Measurements from ENCODE around the gene DNAI4.
"Not testable (repeated sequence)": the region's sequence is repeated elsewhere in the genome, so short reads cannot be mapped to it uniquely, and the experiment has no call there.

Gene DNAI4

DNA sequence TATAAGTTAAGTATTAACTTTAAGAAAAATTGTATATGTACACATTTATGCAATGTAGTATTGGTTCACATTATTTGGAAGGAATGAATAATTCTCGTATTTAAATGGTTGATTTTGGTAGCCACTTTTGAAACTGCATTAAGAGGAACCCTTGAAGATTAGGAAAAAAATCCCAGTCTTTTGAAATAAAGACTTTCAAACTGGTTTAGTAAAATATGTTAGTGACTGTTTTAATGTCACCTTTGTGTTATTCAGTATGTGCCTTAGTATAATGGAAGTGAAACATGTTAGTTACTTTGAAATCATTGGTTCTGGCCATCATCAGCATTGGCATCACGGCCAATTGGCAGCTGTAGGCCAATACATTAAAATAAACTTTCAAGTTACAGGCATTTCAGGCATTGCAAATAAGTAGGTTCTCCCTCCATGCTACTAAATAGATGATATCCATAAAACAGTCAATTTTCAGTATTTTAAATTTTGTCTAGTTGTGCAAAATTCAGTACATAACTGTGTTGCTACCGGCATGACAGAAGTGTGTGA is 4.6 kb upstream of the DNAI4 start:
- no peak for DNase-seq (ENCODE audit: low read depth in 2 of 2)

DNA sequence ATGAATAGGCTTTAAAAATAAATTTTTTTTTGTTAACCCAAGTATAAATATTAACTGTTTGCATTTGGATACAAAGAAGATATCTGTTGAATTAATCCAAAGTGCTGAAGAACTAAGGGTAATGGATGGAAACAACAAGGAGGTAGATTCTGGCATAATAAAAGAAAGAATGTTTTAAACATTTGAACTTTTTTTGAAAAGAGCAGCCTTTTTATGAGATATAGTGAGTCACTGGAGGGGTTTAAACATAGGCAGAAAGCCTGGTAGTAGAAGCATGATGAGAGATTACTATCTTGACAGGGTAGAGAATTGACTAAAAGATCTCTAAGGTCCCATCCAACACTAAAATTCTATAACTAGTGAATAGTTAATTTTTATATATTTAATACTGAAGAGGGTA is 2.9 kb upstream of the DNAI4 start:
- DNase-seq (ENCODE audit: low read depth in 2 of 2): no peak

DNA sequence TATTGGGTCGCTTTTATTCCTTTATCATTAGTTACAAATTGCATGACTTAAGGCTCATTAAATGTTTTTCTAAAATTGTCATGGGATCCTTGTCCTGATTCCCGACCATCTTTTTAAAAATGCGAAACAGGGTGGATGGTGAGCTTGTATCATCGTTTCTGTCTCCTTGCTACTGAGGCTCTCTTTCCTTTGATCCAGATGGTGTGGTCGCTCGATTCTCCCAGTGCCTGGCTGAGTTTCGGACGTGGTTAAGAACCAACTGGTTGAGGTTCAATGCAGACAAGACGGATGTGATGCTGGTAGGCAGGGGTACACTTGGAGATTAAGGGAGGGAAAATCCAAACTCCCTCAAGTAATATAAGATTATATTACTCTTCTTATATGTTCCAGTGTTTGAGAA is 1.3 kb upstream of the DNAI4 start:
- no peak for DNase-seq (ENCODE audit: low read depth in 2 of 2)

DNA sequence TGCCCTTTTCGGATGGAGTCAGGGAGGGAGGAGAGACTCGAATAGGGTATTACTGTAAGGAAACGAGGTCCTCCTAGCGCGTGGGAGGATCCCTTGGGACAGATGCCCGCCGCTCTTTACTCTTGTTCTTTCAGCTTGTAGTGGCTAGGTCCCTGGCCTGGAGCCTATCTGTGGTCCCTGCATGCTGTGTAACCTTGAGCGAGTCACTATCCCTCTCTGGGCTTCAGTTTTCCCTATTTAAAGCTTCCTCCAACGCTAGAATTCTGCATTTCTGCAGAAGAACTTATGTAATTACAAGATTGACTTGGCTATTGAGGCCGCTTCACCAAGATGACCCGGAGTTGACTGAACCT is 878 bp upstream of the DNAI4 start:
- no peak for DNase-seq (ENCODE audit: low read depth in 2 of 2)

DNA sequence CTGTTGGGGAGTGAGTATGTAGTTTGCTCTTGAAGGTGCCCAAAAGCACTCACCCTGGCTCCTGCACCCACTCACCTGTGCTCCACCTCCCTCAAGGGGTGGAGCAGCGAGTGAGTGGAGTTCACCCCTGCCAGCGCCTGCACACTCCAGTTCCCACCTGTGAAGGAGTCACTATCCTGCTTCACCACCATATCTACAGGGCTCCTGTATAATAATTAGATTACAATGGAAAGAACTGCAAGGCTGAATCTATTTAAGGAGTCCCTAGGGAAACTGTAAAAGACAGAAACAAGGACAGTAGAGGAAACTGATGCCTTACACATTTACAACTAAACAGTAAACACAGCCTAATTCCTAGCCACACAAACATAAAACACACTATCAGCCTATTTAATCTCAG is 4.1 kb downstream of the DNAI4 start:
- no peak for DNase-seq (ENCODE audit: low read depth in 2 of 2)

DNA sequence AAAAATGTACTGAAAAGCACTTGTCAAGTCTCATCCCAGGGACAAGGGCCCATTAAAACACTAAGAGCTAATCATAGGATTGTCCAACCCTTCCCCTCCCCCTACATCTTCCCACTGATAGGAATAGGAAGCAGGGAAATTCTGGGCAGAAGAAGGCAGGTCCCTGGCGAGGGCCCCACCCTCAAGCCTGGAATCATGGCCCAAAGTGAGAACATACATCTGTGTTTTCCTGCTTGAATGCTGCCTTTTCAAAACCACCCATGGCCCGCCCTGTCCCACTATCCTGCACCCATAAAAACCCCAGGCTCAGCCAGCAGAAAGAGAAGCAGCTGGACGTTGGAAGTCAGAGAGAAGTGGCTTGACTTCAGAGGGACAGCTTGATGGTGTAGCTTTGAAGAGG is 4.8 kb downstream of the DNAI4 start:
- no peak for DNase-seq (ENCODE audit: low read depth in 2 of 2)

DNA sequence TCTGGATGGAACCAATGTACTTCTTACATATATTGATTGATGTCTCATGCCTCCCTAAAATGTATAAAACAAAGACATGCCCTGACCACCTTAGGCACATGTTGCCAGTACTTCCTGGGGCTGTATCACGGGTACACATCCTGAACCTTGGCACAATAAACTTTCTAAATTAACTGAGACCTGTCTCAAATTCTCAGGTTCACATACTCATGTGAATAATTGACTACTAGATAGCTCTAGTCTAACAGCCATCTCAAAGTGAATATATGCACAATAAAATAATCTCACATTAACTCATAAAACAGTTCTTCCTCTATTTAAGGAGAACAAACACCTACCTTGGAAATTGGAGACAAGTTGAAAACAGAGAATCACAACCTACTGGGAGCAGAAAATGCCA is 5.6 kb downstream of the DNAI4 start:
- DNase-seq (ENCODE audit: low read depth in 2 of 2): no peak

DNA sequence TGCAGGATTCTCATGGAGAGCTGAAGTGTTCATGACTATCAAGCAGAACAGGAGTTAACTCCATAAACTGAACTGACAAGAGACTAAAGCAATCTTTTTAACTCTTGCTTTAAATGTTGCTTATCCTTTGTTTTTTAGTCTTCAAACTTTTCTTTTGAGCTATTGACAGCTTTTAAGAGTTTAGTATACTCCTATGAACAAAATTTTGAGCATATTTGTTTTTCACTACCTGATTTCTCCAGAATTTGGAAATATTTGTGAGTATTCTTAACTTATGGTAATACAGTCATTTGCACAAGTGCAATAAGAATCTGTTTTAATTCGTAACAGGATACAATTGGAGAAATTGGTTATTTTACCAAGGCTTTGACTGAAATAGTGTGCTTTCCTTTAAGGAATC is 7.2 kb downstream of the DNAI4 start:
- no peak for DNase-seq (ENCODE audit: low read depth in 2 of 2)

DNA sequence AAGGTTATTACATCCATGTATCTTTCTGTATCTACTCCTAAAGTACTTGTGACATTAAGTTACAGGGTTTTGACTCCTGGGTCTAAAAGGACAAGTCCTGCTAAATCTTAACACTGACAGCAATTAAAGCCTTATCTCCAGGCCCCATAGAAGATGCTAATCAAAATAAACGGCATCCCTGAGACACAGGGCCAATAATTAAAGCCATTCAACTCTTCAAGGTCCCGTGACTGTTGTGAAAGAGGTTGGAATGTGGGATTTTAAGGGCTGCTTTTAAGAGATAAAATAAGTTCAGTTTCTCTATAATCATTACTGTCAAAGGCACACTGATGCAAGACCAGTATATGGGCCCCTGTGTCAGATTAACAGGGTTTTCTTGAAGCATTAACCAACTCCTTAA is 8.3 kb downstream of the DNAI4 start:
- DNase-seq (ENCODE audit: low read depth in 2 of 2): no peak

DNA sequence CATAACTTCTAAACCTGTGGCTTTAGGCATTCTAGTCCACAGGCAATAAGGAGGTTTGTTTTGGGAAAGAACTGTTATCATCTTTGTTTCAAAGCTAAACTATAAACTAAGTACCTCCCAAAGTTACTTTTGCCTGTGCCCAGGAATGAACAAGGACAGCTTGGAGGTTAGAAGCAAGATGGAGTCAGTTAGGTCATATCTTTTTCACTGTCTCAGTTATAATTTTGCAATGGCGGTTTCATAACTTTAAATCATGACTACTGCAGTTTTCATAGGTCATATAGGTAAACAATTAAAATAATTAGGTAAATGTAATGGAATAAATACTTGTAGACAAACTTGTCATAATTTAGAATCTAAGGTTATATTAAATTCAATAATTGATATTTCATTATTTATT is 9.5 kb downstream of the DNAI4 start:
- not testable (repeated sequence) for DNase-seq (ENCODE audit: low read depth in 2 of 2)

DNA sequence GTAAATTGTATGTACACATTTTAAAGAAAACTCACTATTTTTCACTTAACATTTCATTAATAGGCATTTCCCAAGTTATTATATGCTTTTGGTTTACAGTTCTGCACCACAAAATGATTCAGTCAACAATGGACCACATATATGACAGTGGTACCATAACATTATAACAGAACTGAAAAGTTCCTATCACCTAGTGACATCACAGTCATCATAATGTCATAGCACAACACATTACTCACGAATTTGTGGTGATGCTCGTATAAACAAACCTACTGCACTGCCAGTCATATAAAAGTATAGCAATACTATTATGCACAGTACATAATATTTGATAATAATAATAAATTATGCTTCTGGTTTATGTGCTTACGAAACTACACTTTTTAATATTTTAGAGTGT is 30.9 kb downstream of the DNAI4 start:
- no peak for DNase-seq (ENCODE audit: low read depth in 2 of 2)

DNA sequence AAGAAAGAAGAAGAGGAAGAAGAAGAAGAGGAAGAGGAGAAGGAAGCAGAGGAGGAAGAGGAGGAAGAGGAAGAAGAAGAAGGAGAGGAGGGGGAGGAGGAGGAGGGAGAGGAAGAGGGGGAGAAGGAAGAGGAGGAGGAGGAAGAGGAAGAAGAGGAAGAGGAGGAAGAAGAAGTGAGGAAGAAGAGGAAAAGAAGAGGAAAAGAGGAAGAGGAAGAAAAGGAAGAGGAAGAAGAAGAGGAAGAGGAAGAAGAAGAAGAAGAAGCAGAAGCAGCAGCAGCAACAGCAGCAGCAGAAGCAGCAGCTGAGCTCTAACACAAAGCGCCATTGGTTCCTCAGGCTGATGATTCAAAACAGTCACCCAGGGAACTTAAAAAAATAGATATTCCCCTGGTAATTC is 34.0 kb downstream of the DNAI4 start:
- no peak for DNase-seq (ENCODE audit: low read depth in 2 of 2)

DNA sequence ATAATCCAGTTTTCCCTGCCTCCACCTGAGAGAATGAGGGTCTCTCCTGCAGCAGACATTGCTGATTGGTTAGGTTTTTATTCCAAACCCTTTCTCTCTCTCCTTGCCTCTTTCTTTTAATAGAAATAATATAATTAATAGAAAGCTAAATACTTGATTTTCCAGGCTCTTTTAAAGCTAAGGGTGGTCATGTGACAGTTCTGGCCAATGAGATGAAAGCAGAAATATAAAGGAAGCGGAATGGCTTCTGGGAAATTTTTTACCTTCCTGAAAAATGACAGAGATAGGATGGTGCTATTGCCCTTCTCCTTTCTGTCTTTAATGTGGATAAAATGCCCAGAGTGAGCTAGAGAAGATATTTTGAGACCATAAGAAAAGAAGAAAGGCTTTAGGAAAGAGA is 35.6 kb downstream of the DNAI4 start:
- no peak for DNase-seq (ENCODE audit: low read depth in 2 of 2)

DNA sequence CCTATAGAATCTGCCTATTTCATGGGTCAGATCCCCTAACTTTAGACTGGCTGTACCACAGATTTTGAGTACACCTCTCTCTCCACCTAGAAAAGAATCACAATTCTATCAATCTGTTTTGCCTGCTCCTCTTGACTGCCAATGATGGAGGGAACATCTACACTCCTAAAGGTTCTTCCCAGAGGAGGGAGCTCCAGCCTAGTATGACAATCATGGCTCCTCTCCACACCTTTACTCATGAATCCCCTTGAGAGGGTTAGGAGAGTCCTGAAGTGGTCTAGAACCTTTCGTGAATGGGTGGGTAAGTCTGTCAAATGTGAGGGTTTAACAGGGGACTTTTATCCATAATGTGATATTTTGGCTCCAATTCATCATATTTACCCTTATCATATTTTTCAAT is 48.0 kb downstream of the DNAI4 start:
- no peak for DNase-seq (ENCODE audit: low read depth in 2 of 2)

DNA sequence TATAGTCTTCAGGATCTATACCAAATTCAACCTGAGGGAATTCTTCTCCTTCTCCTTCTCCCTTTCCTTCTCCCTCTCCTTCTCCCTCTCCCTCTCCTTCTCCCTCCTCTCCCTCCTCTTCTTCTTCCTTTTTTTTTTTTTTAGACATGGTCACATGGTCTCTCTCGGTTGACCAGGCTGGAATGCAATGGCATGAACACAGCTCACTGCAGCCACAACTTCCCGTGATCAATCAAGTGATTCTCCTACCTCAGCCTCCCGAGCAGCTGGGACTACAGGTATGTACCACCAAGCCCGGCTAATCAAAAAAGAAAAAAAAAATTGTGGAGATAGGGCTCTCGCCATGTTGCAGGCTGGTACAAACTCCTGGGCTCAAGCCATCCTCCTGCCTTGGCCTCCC is 51.5 kb downstream of the DNAI4 start:
- no peak for DNase-seq (ENCODE audit: low read depth in 2 of 2)

DNA sequence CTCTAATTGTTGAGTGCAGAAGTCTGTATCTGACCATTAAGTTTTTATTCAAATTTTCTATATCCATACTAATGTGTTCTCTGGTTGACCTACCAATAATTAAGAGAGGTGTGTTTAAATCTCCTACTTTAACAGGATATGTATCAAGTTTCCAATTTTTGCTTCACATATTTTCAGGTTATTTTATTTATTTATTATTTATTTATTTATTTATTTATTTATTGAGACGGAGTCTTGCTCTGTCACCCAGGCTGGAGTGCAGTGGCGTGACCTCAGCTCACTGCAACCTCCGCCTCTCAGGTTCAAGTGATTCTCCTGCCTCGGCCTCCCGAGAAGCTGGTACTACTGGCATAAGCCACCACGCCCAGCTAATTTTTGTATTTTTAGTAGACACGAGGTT is 52.6 kb downstream of the DNAI4 start:
- not testable (repeated sequence) for DNase-seq (ENCODE audit: low read depth in 2 of 2)

DNA sequence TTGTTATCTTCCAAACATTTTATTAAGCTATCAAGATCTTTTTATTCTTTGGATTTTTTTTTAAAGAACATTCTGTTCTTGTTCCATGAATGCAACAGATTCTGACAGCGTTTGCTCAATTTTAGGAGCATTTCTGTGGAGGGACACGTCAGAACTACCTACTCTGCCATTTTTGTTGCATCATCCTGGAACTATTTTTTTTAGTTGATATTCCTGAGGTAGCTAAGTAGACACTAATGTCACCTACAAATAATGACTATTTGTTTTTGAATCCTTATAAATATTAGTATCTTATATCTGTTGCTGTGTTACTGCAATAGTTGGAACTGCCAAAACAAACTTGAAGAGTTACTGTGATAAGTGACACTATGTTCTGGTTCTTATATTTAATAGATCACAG is 57.2 kb downstream of the DNAI4 start:
- DNase-seq (ENCODE audit: low read depth in 2 of 2): no peak

DNA sequence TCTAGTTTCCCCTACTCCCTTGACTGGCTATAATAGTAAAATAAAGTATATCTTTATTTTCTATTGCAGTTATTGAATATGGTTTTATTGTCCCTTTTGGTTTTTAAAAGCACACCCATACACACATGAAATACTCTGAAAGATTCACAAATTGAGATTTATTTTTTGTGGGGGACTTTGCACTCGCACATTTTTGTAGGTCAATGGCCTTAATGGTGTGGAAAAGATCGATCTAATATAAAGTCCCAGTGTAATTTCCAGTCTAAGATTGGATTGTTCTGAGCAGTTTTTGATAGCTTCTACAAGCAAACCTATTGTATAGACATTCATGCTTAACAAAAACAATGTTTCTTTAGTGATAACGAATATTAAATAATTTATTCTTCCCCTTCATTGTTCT is 64.1 kb downstream of the DNAI4 start:
- DNase-seq (ENCODE audit: low read depth in 2 of 2): no peak

DNA sequence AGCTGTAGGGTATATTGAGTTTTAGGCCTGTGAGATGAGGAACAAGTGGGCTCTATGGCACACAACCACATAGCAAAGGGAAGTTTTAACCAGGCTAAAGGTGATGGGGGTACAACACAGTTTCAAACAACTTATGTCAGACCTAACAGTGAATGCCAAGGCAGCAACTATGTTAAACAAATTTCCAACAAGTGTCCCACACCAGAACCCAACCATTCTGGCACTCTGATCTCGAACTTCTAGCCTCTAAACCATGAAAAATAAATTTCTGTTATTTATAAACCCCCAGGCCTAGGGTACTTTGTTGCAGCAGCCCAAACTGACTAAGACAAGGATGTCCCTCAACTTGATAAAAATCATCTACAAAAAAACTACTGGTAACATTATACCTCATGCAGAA is 71.3 kb downstream of the DNAI4 start:
- no peak for DNase-seq (ENCODE audit: low read depth in 2 of 2)

DNA sequence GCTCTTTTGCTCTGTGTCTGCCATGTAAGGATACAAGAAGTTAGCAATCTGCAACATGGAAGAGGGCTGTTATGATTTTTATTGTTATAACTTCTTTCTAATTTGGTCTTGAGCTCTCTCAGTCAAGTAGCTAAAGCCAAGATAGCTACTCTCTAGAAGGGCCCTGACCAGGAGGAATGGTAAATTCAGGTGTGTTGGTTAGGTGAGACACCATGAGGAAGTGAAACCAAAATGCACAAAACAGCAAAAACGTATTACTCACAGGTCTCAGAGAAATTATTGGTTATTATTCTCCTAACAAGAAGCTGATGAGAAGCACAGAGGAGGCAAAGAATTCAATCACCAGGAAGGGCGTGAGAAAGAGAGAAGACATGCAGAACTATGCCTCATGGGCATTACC is 71.8 kb downstream of the DNAI4 start:
- DNase-seq (ENCODE audit: low read depth in 2 of 2): no peak

DNA sequence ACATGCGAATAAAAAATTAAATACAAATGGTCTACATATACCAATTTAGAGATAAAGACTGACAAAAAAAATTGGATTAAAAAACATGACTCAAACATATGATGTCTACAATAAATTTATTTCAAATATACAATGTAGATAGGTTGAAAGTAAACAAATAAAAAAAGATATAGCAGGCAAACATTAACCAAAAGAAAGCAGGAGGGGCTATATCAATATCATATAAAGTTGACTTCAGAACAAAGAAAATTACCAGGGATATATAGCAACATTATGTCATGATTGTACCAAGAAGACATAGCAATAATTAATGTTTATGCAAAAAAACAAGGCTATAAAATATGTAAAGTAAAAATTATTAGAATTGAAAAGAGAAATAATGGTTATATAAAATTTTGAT is 73.7 kb downstream of the DNAI4 start:
- DNase-seq (ENCODE audit: low read depth in 2 of 2): no peak

DNA sequence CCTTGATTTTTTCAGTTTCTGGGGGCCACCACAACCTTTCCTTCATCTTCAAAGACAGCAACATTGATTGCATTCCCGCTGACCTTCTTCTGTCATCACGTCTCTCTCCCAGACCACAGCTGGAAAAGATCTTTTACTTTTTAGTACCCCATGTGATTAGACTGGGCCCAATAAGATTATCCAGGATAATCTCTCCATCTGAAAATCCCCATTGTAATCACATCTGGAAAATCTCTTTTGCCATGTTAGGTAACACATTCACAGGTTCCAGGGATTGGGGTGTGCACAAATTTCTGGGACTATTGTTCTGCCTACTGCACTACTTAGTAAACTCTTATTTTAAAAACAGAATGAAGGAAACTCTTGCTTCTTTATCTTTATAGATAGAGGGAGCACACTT is 76.5 kb downstream of the DNAI4 start:
- DNase-seq (ENCODE audit: low read depth in 2 of 2): no peak

DNA sequence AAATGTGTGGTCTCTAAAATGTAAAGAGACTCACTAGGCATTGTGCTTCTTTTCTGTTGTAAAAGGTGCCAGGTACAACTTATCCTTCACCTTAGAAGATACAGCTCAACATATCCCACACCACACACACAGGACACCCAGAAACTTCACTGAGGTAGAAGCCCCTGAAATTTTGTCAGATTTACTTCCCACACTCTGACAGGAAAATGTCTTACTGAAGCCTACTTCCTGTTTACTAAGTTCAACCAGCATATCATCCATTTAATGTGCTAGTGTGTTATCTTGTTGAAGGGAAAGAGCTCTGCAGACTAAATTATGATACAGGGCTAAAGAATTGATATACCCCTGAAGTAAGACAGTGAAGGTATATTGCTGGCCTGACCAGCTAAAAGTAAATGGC is 83.7 kb downstream of the DNAI4 start:
- DNase-seq (ENCODE audit: low read depth in 2 of 2): no peak

DNA sequence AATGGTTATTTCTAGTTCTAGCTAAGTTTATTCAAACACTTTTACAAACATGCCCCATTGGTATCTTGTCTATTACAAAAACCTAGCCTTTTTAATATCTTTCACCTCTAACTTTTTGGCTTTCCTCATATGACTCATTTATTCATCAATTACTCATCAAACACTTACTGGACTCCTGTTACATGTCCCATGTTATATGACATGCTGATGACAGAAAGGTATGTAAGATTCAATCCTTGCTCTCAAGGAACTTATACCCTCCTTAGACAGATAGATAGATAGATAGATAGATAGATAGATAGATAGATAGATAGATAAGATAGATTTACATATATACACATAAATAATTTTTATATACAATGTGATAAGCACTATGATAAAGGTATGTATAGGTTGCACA is 89.7 kb downstream of the DNAI4 start:
- DNase-seq (ENCODE audit: low read depth in 2 of 2): no peak

DNA sequence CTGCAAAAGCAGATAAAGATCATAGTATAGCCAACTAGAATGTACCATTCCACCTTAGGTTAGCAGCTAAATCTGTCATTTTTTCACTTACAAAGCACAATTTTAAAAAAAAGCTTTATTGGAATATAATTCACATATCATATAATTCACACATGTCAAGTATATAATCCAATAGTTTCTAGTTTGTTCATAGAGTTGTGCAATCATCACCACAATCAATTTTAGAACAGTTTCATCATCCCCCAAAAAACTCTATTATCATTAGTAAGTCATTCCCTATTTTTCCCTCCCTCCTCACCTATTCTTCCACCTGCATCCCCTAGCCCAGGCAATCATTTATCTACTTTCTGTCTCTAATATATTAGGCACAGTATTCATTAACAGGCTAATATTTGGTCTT is 91.5 kb downstream of the DNAI4 start:
- no peak for DNase-seq (ENCODE audit: low read depth in 2 of 2)

Measured in activated CD8-positive, alpha-beta memory T cell treated with anti-CD3 and anti-CD28 coated beads for 4 hours (primary cell).